NCI-H526 (cell line): ENCODE data around the gene OLIG2.

Experiments used
- DNase-seq, 2 experiments: peaks; one replicate each; lab custom pipeline; 2025; lab: John Stamatoyannopoulos, UW

The OLIG2 gene

GRCh38 chr21:33032434-33033047 lies 6.8 kb downstream of the OLIG2 start:
- DNase-seq = no peak

GRCh38 chr21:33033094-33033951 lies 7.6 kb downstream of the OLIG2 start:
- DNase-seq = no peak

- no peak for DNase-seq
Observed at GRCh38 chr21:33033961-33034413, 8.3 kb downstream of the OLIG2 start.

- DNase-seq = no peak
Observed at GRCh38 chr21:33035147-33035546, 9.4 kb downstream of the OLIG2 start.

- no peak for DNase-seq
Observed at GRCh38 chr21:33036430-33037162, 10.9 kb downstream of the OLIG2 start.

GRCh38 chr21:33037501-33037900 lies 11.8 kb downstream of the OLIG2 start:
- DNase-seq = no peak

GRCh38 chr21:33039536-33039935 lies 13.8 kb downstream of the OLIG2 start:
- no peak for DNase-seq

- DNase-seq = no peak
Observed at GRCh38 chr21:33040215-33040614, 14.5 kb downstream of the OLIG2 start.

GRCh38 chr21:33041981-33042380 lies 16.2 kb downstream of the OLIG2 start:
- DNase-seq = no peak

- DNase-seq = no peak
Observed at GRCh38 chr21:33042812-33043211, 17.1 kb downstream of the OLIG2 start.

GRCh38 chr21:33046455-33046854 lies 20.7 kb downstream of the OLIG2 start:
- no peak for DNase-seq

GRCh38 chr21:33047231-33047630 lies 21.5 kb downstream of the OLIG2 start:
- no peak for DNase-seq

GRCh38 chr21:33051925-33052324 lies 26.2 kb downstream of the OLIG2 start:
- DNase-seq = no peak

GRCh38 chr21:33053951-33054350 lies 28.2 kb downstream of the OLIG2 start:
- DNase-seq = no peak

GRCh38 chr21:33055991-33056390 lies 30.3 kb downstream of the OLIG2 start:
- DNase-seq = no peak

- DNase-seq = no peak
Observed at GRCh38 chr21:33057385-33057940, 31.7 kb downstream of the OLIG2 start.

GRCh38 chr21:33058527-33058926 lies 32.8 kb downstream of the OLIG2 start:
- no peak for DNase-seq

- no peak for DNase-seq
Observed at GRCh38 chr21:33058957-33059356, 33.2 kb downstream of the OLIG2 start.

GRCh38 chr21:33059380-33059841 lies 33.7 kb downstream of the OLIG2 start:
- no peak for DNase-seq

GRCh38 chr21:33061233-33061632 lies 35.5 kb downstream of the OLIG2 start:
- DNase-seq = no peak

- DNase-seq = no peak
Observed at GRCh38 chr21:33063375-33063883, 37.7 kb downstream of the OLIG2 start.
